Measurements from ENCODE around the gene PTPRK. TPM values are rescaled to one million over a fixed set of nuclear protein-coding genes. Genes with fewer than 3 reads are reported as not detected.

PTPRK gene
- total RNA-seq, 4 donors from 2014 or later = 88.0 to 187 (median 136) TPM

DNA sequence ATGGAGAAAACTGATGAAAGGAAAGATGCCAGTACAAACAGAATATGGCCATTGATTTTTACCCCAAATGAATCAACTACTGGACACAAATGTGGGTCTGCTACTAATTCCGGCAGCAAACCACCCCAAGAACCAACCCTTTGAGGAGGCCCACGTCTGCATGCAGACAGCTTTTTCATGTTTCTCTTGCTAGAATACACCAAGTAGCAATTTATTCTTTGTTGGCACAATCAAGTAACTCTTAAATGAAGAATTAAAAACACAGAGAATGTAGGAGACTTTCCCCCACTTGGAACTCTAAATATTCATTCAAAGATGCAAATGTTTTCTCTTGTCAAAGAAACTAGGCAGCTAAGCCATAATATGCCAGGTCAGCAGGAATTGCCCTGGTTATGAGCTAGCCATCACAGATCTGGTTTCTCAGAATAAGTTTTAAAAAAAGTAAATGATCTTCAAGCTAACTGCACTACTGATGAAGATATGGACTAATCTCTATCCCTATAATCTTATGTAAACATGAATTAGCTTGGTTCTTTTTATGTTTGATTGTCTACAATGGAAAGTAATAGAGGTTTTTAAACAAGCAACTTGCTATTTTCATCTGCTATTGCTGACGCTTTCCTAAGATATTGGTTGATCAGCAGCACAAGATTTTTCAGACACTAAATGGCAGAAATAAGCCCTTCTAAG, 456.4 kb downstream of the PTPRK start:
- TF ChIP-seq POLR2AphosphoS5 (IDR thresholded peaks at IDR 0.05) = no peak
- TF ChIP-seq EP300 (IDR thresholded peaks at IDR 0.05; ENCODE audit: low read depth) = no peak
- TF ChIP-seq POLR2A (IDR thresholded peaks at IDR 0.05) = no peak
- no peak for TF ChIP-seq CTCF (IDR thresholded peaks at IDR 0.05)
- in situ Hi-C loops (cut with MboI; ENCODE audit: low pct_ligation_motif_present in 1 of 4, low pct_unique_long_range_greater_than_20kb in 1 of 4, low sequenced_read_pairs in 3 of 4) (no loop called here), intact Hi-C loops (cut with DNase I; ENCODE audit: low total_unique reads) (no loop called here)
- Histone ChIP-seq H3K27me3 (no peaks in the 10 kb centered on the region), H3K4me3 (no peak overlapping the region), H3K36me3 (peaks cover 0 to under 1% (median 0%) of the 10 kb centered on the region in 4 donors), H3K4me1 (no peaks in the 10 kb centered on the region), H3K27ac (no peak overlapping the region), H3K9me3 (no peaks in the 10 kb centered on the region)
- DNase-seq = no peak
- WGBS, 2 donors (ENCODE audit: low coverage in 1 of 2) = 80 to 83% methylated on average over 3 of the region's 3 CpGs

DNA sequence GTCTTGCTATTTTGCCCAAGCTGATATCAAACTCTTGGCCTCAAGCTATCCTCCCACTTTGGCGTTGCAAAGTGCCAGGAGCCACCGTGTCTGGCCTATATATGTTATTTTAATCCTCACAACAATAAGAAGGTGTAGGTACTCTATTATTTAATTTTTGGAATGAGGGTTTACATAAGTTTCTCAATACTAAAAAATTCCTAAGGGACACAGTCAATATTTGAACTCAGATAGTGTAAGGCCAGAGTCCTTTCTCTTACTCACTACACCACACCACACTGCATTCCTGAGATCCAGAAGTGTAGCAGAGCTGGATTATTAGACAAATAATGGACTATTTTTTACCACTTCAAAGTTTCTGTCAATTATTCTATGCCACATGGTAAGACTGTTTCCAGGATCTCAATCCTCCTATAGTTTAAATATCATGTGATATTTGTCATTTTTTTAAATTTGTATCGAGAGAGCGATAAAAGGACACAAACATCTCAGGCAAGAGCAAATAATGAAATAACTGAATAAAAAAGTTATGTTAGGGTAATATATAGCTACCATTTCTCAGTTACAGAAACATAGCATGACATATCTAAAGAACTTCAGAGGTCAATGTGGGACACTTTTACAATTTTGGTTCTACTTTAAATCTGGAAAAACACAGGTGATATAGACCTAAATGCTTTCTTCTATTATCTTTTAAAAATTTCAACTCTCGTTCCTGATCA, 457.4 kb downstream of the PTPRK start:
- Histone ChIP-seq H3K4me3 (no peak overlapping the region), H3K9me3 (no peaks in the 10 kb centered on the region), H3K27me3 (no peaks in the 10 kb centered on the region), H3K36me3 (peaks cover 0 to 4% (median 0%) of the 10 kb centered on the region in 4 donors), H3K4me1 (no peaks in the 10 kb centered on the region), H3K27ac (no peak overlapping the region)
- no peak for DNase-seq
- no peak for TF ChIP-seq POLR2A (IDR thresholded peaks at IDR 0.05)
- TF ChIP-seq POLR2AphosphoS5 (IDR thresholded peaks at IDR 0.05) = no peak
- TF ChIP-seq CTCF (IDR thresholded peaks at IDR 0.05) = no peak
- no peak for TF ChIP-seq EP300 (IDR thresholded peaks at IDR 0.05; ENCODE audit: low read depth)
- intact Hi-C loops (cut with DNase I; ENCODE audit: low total_unique reads) = no loop called here
- in situ Hi-C loops (cut with MboI; ENCODE audit: low pct_ligation_motif_present in 1 of 4, low pct_unique_long_range_greater_than_20kb in 1 of 4, low sequenced_read_pairs in 3 of 4) = no loop called here
- 92 to 94% methylated on average over 4 to 5 of the region's 5 CpGs for WGBS, 2 donors (ENCODE audit: low coverage in 1 of 2)

DNA sequence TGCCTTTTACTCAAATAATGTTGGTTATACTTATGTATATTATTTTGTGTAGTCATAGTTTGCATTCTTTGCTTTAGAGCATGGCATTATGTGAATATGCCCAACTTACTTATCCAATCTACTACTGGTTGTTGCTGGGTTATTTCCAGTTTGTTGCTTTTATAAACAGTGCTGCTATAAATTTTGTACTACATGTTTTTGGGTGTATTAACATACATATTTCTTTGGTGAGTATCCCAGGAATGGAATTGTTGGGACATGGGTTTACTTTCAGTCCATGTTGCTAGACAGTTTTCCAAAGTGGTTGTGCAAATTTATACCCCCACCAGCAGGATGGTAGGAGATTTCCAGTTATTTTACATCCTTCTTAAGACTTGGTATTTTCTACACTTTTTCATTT, 462.5 kb downstream of the PTPRK start:
- Histone ChIP-seq H3K27me3 (no peaks in the 10 kb centered on the region), H3K4me1 (no peaks in the 10 kb centered on the region), H3K36me3 (peaks cover 0 to 4% (median 0%) of the 10 kb centered on the region in 4 donors), H3K27ac (no peak overlapping the region), H3K4me3 (no peak overlapping the region), H3K9me3 (no peaks in the 10 kb centered on the region)
- intact Hi-C loops (cut with DNase I; ENCODE audit: low total_unique reads) (no loop called here), in situ Hi-C loops (cut with MboI; ENCODE audit: low pct_ligation_motif_present in 1 of 4, low pct_unique_long_range_greater_than_20kb in 1 of 4, low sequenced_read_pairs in 3 of 4) (no loop called here)
- TF ChIP-seq POLR2AphosphoS5 (IDR thresholded peaks at IDR 0.05) = no peak
- TF ChIP-seq POLR2A (IDR thresholded peaks at IDR 0.05) = no peak
- no peak for TF ChIP-seq CTCF (IDR thresholded peaks at IDR 0.05)
- no peak for TF ChIP-seq EP300 (IDR thresholded peaks at IDR 0.05; ENCODE audit: low read depth)
- no peak for DNase-seq

- no peak for TF ChIP-seq POLR2A (IDR thresholded peaks at IDR 0.05)
- TF ChIP-seq CTCF (IDR thresholded peaks at IDR 0.05) = no peak
- no peak for TF ChIP-seq EP300 (IDR thresholded peaks at IDR 0.05; ENCODE audit: low read depth)
- no peak for TF ChIP-seq POLR2AphosphoS5 (IDR thresholded peaks at IDR 0.05)
- H3K36me3 ChIP-seq = peaks cover 0 to 4% (median 0%) of the 10 kb centered on the region in 4 donors
- intact Hi-C loops (cut with DNase I; ENCODE audit: low total_unique reads) (no loop called here), in situ Hi-C loops (cut with MboI; ENCODE audit: low pct_ligation_motif_present in 1 of 4, low pct_unique_long_range_greater_than_20kb in 1 of 4, low sequenced_read_pairs in 3 of 4) (no loop called here)
- no peak overlapping the region for H3K27ac ChIP-seq
- DNase-seq = no peak
- H3K4me1 ChIP-seq = no peaks in the 10 kb centered on the region
- H3K27me3 ChIP-seq = no peaks in the 10 kb centered on the region
- no peaks in the 10 kb centered on the region for H3K9me3 ChIP-seq
- H3K4me3 ChIP-seq = no peak overlapping the region
- 87 to 94% methylated on average over 3 of the region's 3 CpGs for WGBS, 2 donors (ENCODE audit: low coverage in 1 of 2)
These were observed 462.9 kb downstream of the PTPRK start for GRCh38 chr6:128057541-128057940.

Data from transverse colon (tissue), 4 donors.